Ovary (tissue), 3 donors: Measurements from ENCODE around the gene LRRC4C.

ENCODE experiments used
- EP300 ChIP-seq: sonication (generic); formaldehyde crosslinking; IDR thresholded peaks from one replicate; pipeline ENCODE4 v1.6.1; 2017; ENCODE audit warnings: antibody characterized with exemption
- POLR2A ChIP-seq: fragments of 450-650 bp; IDR thresholded peaks from one replicate; pipeline ENCODE4 v1.6.1; 2017; ENCODE audit warnings: antibody characterized with exemption, mild to moderate bottlenecking, moderate library complexity
- TF ChIP-seq, protein P1 (sequence below), 3 donors: fragments of 450-650 bp in 2 of 3; fragments of 200-600 bp in 1 of 3; IDR thresholded peaks; one replicate each; pipeline versions ENCODE4 v1.5.1 to v1.8.0; 2016 to 2022; ENCODE audit warnings: antibody characterized with exemption in 3 of 3, mild to moderate bottlenecking in 1 of 3
- donor health status: DM: no; HTN: no; CAD: no.

DNA sequence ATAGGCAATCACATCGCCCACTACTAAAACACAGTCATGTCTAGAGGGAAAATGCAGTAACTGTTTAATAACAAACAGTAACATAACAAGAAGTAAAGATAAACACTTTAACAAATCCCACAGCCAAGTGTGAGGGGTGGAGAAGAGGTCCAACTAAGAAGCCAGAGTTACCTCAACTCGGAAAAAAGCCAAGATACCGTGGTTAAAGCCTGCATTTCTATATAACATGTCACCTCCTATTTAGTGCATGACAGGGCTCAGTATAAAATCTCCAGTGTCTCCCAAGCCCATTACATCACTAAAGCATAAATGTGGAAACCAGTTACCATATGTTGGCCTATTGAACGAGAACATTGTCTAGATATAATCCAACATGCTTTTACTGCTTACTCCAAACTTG, 281.7 kb downstream of the LRRC4C start:
- TF ChIP-seq, protein P1, sequence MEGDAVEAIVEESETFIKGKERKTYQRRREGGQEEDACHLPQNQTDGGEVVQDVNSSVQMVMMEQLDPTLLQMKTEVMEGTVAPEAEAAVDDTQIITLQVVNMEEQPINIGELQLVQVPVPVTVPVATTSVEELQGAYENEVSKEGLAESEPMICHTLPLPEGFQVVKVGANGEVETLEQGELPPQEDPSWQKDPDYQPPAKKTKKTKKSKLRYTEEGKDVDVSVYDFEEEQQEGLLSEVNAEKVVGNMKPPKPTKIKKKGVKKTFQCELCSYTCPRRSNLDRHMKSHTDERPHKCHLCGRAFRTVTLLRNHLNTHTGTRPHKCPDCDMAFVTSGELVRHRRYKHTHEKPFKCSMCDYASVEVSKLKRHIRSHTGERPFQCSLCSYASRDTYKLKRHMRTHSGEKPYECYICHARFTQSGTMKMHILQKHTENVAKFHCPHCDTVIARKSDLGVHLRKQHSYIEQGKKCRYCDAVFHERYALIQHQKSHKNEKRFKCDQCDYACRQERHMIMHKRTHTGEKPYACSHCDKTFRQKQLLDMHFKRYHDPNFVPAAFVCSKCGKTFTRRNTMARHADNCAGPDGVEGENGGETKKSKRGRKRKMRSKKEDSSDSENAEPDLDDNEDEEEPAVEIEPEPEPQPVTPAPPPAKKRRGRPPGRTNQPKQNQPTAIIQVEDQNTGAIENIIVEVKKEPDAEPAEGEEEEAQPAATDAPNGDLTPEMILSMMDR (IDR thresholded peaks at IDR 0.05) = no peak
- TF ChIP-seq EP300 (no peak), POLR2A (no peak)
